ENCODE data around the gene WWC2.
"Not testable (repeated sequence)": the region's sequence is repeated elsewhere in the genome, so short reads cannot be mapped to it uniquely, and the experiment has no call there.

WWC2 gene

DNA sequence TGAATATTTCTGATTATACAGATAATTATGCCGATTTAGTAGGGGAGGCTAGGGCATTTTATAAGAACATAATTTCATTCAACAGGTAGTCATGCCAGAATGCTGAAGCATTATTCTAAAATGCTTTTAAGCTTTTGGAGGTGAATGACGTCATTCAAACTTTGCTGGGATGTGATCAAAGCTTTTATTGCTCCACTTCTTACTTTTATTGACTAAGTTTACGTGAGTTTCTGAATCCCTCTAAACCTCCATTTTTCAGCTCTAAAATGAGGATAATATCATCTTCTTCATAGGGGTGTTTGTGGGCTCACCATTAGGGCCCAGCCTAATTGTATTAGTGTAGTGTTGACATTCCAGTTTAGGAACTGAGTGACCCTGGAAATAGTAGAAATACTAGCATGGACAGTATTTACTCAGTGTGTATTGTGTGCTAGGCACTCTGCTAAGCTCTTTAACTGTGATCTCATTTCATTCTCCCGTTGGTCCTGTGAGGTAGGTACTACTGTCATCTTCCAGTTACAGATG is 3.0 kb downstream of the WWC2 start:
- no peak for FAIRE-seq

GRCh38 chr4:183105092-183105491 is 6.0 kb downstream of the WWC2 start:
- FAIRE-seq = no peak

GRCh38 chr4:183106839-183107238 is 7.8 kb downstream of the WWC2 start:
- FAIRE-seq = no peak

- no peak for FAIRE-seq
These were observed 8.9 kb downstream of the WWC2 start for GRCh38 chr4:183107891-183108459.

- no peak for FAIRE-seq
These were observed 11.2 kb downstream of the WWC2 start for GRCh38 chr4:183110244-183110643.

GRCh38 chr4:183111452-183111885 is 12.4 kb downstream of the WWC2 start:
- FAIRE-seq = no peak

DNA sequence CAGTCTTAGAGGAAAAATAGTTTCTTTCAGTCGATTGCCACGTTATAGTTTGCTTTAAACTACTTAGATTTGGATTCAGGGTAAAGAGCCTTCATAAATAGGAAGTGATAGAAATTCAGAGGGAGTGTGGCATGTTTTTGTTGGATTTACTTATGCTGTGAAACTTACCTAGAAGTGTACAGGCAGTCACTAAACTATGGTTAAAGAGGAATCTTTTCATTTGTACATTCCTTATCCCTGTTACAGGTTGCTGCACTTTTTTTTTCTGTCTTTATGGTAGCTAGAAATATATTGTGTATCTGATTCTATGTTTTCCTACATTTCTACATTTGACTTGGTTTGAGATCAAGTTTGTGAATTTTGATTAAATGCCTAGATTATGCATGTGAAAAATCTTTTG is 19.1 kb downstream of the WWC2 start:
- FAIRE-seq = no peak

DNA sequence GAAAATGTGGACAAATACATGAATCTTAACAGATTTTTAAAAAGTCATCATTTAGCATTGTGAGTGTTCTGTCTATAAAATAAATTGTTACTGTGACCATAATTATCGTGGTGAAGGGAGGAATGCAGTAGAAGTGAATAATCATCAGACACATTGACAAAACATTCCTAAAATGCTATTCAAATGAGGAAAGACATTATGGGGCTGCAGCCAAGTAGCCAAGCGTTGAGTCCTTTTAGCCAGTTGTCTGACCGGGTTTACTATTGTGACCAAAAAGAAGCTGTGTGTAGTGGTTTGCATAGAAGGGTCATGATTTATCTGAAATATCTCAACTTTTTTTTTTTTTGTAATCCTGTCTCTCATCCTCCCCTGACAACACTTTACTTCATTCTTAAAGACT is 19.5 kb downstream of the WWC2 start:
- FAIRE-seq = no peak

DNA sequence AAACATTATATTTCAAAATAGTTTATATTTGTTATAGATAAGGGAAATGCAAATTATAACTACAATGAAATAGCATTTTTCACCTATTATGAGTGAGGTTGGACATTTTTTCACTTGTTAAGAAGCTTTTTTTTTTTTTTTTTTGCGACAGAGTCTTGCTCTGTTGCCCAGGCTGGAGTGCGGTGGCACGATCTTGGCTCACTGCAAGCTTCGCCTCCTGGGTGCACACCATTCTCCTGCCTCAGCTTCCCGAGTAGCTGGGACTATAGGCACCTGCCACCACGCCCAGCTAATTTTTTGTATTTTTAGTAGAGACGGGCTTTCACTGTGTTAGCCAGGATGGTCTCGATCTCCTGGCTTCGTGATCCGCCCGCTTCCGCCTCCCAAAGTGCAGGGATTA is 22.6 kb downstream of the WWC2 start:
- FAIRE-seq = not testable (repeated sequence)

DNA sequence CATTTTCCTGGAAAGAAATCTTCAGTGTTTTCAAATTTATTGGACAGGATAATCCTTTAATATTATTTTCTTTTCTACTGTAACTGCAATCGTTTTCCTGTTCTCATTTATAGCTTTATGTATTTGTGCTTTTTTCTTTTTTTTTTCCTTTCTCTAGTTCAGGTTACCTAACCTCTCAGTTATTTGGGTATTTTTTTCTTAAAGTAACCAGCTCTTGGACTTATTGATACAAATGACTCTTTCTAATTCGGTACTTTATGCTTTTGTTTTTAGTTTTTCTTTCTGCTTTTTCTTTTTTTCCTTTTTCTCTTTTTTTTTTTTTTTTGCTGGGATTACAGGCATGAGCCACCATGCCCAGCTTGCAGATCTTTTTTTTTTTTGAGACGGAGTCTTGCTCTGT is 25.2 kb downstream of the WWC2 start:
- FAIRE-seq = peak; percentile 62

- FAIRE-seq = no peak
These were observed 25.8 kb downstream of the WWC2 start for GRCh38 chr4:183124865-183125264.

DNA sequence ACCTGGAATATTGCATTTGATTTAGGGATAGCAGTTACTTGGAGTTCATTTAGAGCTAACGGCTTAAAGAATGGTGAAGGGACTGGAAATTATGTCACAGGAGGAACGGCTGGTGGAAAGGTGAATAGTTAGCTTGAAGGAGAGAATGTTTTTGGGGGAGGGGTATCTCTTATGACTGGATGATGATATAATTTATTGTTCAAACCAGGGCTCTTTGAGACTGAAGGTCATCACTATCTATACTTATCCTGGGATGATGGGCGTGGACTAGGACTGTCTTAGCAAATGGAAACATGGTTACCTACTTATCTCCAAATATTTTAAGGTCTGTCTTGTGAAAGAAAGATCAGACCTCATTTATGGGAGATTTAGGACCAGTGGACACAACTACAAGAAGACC is 30.1 kb downstream of the WWC2 start:
- no peak for FAIRE-seq

- no peak for FAIRE-seq
These were observed 30.6 kb downstream of the WWC2 start for GRCh38 chr4:183129675-183130074.

DNA sequence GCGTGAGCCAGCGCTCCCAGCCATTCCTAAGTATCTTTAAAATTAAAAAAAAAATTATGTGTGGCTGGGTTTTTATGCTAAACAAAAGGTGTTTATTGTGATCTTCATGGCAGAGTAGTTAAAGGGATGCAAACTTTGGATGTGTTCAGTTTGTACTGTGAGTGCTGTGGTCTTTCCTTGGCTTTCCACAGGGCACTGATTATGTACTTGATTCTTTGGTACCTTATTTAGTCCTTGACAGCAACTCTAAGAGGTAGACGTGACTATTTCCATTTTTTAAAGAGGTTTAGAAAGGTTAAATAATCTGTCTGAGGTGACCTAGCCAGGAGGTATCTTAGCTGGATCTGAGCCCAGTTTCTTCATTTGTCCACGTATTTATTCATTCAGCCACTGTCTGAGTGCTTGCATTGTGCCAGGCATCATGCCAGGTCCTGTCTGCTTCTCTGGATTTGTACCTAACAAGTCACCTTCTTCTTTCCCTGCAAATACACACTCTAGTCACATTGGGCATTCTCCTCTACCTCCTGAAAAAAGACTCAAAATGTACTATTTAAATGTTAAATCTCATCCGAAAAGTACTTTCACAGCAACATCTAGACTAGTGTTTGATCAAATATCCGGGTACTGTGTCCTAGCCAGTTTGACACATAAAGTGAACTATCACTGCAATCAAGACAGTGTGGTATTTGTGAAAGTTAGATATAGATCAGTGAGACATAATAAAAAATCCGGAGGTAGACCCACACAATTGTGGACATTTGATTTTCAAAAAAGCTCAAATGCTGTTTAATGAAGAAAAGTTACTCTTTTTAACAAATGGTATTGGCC is 31.5 kb downstream of the WWC2 start:
- FAIRE-seq = peak; percentile 91

- no peak for FAIRE-seq
These were observed 33.0 kb downstream of the WWC2 start for GRCh38 chr4:183132081-183132480.

GRCh38 chr4:183132865-183133264 is 33.8 kb downstream of the WWC2 start:
- FAIRE-seq = no peak

DNA sequence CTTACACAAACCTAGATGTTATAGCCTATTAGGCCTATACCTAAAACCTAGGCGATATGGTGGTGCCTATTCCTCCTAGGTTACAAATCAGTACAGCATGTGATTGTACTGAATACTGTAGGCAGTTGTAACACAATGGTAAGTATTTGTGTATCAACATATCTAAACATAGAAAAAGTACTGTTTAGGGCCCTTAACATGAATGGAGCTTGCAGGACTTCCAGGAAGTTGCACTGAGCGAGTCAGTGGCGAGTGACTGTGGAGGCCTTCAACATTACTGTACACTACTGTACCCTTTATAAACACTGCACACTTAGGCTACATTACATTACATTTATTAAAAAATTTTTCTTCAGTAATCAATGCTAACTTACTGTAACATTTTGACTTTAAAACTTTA is 37.8 kb downstream of the WWC2 start:
- no peak for FAIRE-seq

GRCh38 chr4:183139058-183139750 is 40.1 kb downstream of the WWC2 start:
- no peak for FAIRE-seq

DNA sequence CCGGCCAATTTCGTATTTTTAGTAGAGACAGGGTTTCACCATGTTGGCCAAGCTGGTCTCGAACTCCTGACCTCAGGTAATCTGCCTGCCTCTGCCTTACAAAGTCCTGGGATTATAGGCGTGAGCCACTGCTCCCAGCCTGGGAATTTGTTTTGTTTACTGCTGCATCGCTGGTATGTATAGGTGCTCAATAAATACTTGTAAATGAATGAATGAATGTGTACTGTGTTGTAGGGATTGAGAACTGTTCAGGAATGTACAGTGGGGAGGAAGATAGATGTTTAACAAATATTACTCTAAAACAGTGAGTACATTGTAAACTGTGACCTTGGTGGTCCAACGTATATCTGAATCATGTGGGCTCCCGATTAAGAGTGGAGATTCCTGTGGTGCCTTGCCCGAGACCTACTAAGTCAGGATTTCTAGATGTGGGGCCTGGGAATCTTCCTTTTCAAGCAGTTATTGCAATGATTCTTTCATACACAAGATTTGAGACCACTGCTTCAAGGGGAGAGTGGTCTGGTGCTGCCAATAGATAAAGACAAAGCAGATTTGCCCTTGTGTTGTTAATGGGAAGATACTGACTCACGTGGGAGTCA is 41.0 kb downstream of the WWC2 start:
- FAIRE-seq = no peak

GRCh38 chr4:183140911-183141320 is 41.9 kb downstream of the WWC2 start:
- FAIRE-seq = no peak

- FAIRE-seq = no peak
These were observed 42.9 kb downstream of the WWC2 start for GRCh38 chr4:183141997-183142396.

DNA sequence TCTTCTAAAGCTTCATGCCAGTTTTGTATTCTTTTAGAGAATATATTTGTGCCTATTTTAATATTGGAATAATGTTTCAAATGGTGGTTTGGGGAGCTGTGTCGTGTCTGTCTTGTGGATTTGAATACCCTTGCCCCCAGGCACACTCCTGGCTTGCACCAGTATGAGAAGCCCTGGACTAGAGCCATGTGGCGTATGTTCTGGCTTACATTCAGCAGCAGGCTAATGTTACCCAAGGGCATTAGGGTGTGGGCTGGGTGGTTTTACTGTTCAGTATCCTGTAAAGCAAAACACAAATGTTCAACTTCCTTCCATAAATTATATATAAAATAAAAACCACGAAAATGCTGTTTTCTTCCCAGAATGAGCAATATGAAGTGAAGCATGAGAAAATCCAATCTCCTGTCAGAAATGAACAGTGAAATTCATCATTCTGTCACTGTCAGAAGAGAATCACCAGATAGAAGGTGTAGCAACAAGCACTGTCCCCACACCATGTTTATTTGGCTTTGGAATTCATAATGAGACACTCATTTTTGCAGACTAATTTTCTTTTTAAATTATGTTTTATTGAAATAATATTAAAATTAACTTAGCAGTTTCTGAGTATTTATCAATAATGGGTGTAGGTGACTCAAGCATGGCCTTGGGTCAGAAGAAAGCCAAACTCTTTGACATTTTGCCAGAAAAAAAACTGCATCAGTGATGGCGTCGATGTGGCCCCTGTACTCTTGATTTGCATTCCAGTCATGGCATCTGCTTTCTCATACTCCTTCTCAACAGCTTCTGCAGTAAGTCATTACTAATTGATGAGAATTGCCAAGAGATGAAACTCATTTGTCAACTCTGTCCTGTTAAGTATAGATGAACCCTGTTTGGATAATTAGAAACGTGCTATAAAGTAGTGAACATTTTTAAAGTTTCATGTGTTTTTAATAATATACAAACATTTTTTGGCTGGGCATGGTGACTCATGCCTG is 43.8 kb downstream of the WWC2 start:
- FAIRE-seq = no peak

Measured in islet of Langerhans (tissue), 1 donor.